Breast epithelium (tissue), 3 donors: ENCODE measurements around the gene POFUT2.

Source experiments
- POLR2AphosphoS5 ChIP-seq, 3 donors: sonication (generic); formaldehyde crosslinking; IDR thresholded peaks; one replicate each; pipeline ENCODE4 v1.6.1; 2017; ENCODE audit warnings: antibody characterized with exemption in 3 of 3
- TF ChIP-seq, protein P1 (sequence below), 3 donors: fragments of 450-650 bp; IDR thresholded peaks; one replicate each; pipeline ENCODE4 v1.5.1; 2016 to 2017; ENCODE audit warnings: antibody characterized with exemption in 3 of 3, mild to moderate bottlenecking in 3 of 3, moderate library complexity in 3 of 3

DNA sequence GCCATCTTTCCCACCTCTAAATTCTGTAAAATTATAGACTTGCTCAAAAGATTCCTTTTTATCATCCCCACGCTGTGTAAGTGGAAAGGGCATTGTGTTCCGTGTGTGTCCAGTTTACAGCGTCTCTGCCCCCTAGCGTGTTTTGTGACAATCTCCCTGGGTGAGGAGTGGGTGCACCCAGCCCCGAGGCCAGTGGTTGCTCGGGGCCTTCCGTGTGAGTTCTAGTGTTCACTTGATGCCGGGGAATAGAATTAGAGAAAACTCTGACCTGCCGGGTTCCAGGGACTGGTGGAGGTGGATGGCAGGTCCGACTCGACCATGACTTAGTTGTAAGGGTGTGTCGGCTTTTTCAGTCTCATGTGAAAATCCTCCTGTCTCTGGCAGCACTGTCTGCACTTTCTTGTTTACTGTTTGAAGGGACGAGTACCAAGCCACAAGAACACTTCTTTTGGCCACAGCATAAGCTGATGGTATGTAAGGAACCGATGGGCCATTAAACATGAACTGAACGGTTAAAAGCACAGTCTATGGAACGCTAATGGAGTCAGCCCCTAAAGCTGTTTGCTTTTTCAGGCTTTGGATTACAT lies 61.9 kb downstream of the POFUT2 start:
- TF ChIP-seq, protein P1, sequence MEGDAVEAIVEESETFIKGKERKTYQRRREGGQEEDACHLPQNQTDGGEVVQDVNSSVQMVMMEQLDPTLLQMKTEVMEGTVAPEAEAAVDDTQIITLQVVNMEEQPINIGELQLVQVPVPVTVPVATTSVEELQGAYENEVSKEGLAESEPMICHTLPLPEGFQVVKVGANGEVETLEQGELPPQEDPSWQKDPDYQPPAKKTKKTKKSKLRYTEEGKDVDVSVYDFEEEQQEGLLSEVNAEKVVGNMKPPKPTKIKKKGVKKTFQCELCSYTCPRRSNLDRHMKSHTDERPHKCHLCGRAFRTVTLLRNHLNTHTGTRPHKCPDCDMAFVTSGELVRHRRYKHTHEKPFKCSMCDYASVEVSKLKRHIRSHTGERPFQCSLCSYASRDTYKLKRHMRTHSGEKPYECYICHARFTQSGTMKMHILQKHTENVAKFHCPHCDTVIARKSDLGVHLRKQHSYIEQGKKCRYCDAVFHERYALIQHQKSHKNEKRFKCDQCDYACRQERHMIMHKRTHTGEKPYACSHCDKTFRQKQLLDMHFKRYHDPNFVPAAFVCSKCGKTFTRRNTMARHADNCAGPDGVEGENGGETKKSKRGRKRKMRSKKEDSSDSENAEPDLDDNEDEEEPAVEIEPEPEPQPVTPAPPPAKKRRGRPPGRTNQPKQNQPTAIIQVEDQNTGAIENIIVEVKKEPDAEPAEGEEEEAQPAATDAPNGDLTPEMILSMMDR (IDR thresholded peaks at IDR 0.05), result no peak
- no peak for TF ChIP-seq POLR2AphosphoS5 (IDR thresholded peaks at IDR 0.05)
